GM10266 (cell line): ENCODE data around the gene C2CD4A.

Experiments used
- DNase-seq: peaks from one replicate; pipeline ENCODE4 v3.0.0; 2012; ENCODE audit errors: extremely low spot score
- CTCF ChIP-seq: IDR thresholded peaks from 2 replicates; pipeline ENCODE4 v1.5.1; 2012; ENCODE audit warnings: mild to moderate bottlenecking, low read depth; ENCODE audit not compliant: control insufficient read depth, insufficient read depth; ENCODE audit errors: missing control alignments

The C2CD4A gene

GRCh38 chr15:62053439-62054085 lies 13.2 kb upstream of the C2CD4A start:
- no peak for TF ChIP-seq CTCF
- no peak for DNase-seq

DNA sequence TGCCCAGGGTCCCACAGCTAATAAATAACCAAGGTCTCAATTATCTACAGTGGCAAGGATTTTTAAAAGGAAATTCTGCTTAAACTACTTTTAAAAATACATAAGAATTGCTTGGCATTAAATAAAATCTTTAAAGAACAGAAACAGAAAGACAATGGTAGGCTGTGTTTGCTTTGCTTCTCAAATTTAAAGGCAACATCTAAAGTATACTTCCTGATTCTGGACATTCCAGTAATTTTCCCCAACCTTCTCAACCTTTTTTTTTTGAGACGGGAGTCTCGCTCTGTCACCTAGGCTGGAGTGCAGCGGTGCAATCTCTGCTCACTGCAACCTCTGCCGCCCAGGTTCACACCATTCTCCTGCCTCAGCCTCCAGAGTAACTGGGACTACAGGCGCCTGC lies 11.8 kb upstream of the C2CD4A start:
- TF ChIP-seq CTCF = no peak
- DNase-seq = no peak

- DNase-seq = no peak
- no peak for TF ChIP-seq CTCF
These were observed 9.3 kb upstream of the C2CD4A start for GRCh38 chr15:62057341-62057980.

DNA sequence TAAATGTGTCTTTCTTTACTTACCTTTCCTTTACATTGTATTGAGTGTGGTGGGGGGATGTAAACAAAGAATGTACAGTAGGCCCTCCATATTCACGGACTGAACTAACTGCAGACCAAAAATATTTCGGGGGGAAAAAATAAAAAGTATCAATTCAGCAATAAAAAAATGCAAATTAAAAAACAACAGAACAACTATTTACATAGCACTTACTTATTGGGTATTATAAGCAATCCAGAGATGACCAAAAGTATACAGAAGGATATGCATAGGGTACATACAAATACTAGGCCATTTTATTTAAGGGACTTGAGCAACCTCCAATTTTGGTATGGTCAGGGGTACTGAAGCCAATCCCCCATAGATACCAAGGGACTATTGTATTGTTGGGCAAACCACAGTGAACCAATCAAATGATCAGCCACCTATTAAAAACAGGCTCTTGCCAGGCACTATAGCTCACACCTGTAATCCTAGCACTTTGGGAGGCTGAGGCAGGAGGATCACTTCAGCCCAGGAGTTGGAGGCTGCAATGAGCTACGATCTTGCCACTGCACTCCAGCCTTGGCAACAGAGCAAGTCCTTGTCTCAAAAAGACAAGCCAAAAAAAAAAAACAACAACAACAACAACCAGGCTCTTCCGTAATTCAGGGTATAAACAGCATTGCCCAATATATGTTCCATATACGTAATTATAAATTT lies 8.3 kb upstream of the C2CD4A start:
- no peak for DNase-seq
- TF ChIP-seq CTCF = no peak

- peak; percentile 13 for TF ChIP-seq CTCF
- no peak for DNase-seq
These were observed 7.5 kb upstream of the C2CD4A start for GRCh38 chr15:62059108-62059815.

- no peak for TF ChIP-seq CTCF
- DNase-seq = peak; percentile 82
These were observed 7.0 kb upstream of the C2CD4A start for GRCh38 chr15:62059816-62060112.
